ENCODE measurements around the gene FBXL12.

- TF ChIP-seq CTCF (IDR thresholded peaks at IDR 0.05; ENCODE audit: low read length) (no peak), EZH2 (IDR thresholded peaks at IDR 0.05; ENCODE audit: borderline replicate concordance, low read length) (no peak)
These were observed 38.3 kb upstream of the FBXL12 start for GRCh38 chr19:9857076-9857721.

Measured in OCI-LY1 (cell line).